Stimulated activated CD4-positive, alpha-beta T cell treated with anti-CD3 and anti-CD28 coated beads, Interleukin-12 subunit alpha, Interleukin-12 subunit beta, amount 100 ng/mL, for 4 hours (primary cell): ENCODE data around the gene F10.
"Not testable (repeated sequence)": the region's sequence is repeated elsewhere in the genome, so short reads cannot be mapped to it uniquely, and the experiment has no call there.

ENCODE experiments used
- DNase-seq: peaks from one replicate; pipeline ENCODE4 v3.0.0-alpha.2; 2020

The F10 gene

DNA sequence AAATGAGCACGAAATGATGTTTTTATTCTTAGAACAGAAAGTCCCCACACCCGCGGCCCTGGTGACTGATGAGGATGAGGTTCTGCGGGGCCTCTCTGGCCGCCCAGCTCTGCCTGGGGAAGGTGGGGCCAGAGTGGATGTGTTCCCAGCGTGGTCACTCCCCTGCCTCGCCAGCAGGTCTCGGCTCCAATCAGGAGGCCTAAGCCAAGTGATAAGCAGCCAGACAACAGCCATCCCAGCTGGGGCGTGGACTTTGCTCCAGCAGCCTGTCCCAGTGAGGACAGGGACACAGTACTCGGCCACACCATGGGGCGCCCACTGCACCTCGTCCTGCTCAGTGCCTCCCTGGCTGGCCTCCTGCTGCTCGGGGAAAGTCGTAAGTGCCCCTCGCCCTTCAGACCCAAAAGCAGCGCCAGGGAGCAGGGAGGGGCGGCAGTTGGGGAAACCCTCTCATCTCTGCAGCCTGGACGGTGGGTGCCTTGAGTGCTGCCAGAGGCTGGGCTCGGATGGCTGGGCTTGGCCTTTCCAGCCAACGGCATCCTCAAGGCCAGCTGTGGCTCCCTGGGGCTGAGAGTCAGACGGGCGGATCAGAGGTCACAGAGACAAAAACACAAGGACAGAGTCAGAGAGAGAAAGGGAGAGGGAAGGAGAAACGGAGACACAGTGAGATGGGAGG lies at the start of gene F10:
TSS of gene F10 (plus strand) at position 250 of the 676 bp plus-strand sequence. CDS start at position 307, 57 bp downstream.
- no peak for DNase-seq

DNA sequence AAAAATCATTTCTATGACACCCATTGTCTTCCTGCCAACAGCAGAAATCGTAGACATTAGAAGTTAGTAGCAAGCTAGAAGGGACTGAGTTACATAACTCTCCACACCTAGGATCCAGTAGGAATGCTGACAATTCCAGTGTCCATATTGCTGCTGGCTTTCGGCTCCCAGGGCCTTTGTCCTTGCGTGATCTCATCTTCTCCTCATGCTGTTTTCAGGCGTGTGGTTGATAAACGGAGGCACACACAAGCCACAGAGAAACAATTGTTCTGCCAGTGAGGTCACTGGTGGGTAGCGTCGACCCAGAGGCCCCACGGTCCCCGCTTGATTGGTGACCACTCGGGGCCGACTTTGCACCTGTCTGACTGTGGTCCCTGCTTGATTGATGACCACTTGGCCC lies 48.7 kb upstream of the F10 start:
- no peak for DNase-seq

DNA sequence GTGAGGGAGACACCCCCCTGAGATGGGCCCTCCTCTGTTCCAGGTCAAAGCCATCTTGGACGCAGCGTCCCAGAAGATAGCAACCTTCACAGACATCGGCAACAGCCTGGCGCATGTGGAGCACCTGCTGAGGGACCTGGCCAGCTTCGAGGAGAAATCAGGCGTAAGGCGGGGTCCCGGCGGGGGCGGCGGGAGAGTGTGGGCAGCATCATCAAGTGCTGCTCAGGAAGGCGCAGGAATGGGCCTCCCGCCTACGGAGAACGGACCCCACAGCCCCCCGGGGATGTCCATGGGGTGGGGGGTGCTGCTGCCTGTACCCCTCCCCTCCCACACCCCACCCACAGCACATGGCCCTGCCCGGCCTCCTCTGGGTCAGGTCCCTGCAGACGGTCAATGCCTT lies 48.2 kb upstream of the F10 start:
- DNase-seq, result no peak

DNA sequence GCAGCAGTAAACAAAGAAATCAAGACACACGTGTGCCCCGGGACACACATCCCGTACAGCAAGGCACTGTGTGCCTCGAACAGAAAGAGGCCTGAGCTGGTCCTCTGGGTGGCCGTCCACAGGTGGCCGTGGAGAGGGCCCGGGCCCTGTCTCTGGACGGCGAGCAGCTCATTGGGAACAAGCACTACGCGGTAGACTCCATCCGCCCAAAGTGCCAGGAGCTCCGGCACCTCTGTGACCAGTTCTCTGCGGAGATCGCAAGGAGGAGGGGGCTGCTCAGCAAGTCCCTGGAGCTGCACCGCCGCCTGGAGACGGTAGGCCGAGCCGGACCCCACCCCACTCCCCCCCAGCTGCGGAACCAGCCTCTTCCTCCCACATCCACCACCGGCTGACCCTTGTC lies 47.7 kb upstream of the F10 start:
- DNase-seq, result no peak

DNA sequence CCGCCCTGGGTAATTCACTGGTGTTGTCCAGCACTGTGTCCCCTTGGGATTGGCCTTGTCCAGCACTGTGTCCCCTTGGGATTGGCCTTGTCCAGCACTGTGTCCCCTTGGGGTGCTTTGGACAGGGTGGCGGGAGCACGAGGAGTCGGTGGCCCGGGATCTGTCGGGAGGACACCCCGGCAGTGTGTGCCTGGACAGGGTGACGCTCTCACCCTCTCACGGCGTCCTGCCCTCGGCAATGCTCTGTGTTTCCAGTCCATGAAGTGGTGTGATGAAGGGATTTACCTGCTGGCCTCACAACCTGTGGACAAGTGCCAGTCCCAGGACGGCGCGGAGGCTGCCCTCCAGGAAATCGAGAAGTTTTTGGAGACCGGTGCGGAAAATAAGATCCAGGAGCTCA lies 46.9 kb upstream of the F10 start:
- no peak for DNase-seq

DNA sequence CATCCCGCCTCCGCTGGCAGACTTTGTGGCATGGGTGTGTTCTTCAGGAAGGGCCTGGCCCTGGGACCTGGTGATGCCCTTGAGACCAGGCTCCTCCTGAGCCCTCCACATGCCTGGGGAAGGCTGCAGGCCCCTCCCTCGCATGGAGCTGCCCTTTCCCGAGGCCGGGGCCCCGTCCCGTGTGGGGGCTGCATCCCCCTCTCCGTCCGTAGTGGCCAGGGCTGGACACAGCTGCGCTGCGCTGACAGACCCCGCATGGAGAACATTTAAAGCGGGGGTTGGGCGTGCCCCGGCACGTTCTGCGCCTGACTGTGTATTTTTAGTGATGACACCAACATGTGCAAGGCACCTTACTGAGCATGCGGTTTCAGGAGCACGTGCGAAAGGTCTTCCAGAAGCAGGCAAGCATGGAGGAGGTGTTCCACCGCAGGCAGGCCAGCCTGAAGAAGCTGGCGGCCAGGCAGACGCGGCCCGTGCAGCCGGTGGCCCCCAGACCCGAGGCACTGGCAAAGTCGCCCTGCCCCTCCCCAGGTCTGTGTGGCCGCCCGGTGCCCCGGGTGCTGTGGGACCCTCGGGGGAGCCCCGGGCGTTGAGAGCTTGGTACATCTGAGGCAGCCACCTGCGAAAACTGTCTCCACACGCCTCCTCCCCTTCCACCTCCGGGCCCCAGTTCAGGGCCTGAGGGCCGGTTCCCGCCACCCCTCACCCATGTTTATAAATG lies 45.8 kb upstream of the F10 start:
- DNase-seq, result no peak

DNA sequence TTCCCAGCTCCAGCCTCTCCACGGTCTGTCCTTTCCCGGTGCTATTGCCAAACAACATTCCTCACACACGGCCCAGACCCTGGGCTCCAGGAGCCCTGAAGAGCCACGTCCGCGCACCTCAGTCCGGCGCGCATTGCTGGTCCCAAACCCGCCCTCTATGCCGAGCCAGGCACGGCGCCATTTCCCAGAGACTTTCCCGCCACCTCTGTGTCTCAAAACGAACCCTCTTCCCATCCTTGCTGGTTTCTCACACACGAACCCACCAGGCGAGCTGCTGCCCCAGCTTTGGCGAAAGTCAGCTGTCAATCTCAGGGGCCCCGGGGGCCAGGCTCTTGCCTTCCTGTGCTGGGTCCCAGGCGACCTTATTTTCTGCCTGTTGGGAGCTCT lies 45.0 kb upstream of the F10 start:
- no peak for DNase-seq

DNA sequence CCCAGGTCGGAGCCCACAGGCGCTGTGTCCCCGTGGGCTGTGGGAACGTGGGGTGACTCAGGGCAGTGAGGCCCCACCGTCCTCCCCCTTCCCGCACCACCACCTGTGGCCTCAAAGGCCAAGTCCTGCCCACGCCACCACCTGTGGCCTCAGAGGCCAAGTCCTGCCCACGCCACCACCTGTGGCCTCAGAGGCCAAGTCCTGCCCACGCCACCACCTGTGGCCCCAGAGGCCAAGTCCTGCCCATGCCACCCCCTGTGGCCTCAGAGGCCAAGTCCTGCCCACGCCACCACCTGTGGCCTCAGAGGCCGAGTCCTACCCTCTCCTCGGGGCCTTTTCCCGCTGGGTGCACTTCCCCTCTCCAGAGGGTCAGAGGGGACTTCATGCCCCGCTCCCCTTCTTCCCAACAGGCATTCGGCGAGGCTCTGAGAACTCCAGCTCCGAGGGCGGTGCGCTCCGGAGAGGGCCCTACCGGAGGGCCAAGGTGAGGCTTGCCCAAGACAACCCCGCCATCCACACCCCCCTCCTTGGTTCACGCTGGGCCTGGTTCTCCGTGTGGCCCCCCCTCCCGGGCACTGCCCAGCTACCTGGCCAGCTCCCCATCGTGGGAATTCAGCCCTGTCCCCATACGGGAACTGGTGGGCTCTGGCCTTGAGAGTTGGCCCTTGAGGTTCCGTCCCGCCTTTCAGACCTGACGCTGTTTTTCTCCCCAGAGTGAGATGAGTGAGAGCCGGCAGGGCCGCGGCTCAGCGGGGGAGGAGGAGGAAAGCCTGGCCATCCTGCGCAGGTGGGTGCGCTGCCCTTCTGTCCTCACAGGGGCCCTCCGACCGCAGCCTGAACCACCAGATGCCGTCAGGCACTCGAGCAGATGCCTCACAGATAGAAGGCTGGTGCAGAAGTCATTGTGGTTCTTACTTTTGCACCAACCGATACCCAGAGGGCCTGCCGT lies 44.4 kb upstream of the F10 start:
- DNase-seq, result no peak

DNA sequence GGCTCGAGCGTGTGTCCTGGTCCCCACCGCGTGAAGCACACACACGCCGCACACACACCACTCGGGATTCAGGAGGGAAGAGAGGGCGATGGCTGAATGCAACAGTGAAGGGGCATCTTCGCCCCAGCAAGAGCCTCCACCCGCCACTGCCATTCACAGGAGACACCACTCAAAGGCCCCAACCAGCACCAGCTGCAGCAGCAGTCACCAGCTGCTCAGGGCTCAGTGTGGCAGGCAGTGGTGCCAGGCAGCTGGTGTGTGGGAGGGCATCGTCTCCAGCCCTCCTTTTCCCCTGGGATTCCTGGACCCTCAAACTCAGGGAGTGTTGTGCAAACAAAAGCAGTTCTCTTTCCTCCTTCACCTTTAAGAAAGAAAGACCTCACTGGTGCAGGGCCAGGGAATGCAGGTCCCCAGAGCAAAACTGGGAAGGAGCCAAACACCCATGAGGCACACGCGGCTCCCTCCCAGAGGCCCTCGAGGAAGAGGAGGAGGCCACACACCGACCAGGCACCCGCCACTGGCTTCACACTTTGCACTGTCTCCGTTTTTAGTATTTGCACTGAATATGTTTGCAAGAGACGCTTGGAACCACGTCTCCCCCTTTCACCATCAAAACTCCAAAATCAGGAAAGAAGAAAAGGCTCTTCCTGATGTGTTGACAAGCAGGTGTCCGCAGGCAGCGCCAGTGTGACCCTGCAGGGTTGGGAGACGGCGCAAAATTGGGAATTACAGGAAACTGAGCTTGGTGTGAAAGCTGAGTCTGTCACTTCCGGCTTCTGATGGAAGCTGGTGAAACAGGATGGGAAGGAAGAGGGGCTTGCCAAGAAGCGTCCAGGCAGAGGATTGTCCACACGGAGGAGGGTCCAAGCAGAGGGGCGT lies 43.5 kb upstream of the F10 start:
- no peak for DNase-seq

DNA sequence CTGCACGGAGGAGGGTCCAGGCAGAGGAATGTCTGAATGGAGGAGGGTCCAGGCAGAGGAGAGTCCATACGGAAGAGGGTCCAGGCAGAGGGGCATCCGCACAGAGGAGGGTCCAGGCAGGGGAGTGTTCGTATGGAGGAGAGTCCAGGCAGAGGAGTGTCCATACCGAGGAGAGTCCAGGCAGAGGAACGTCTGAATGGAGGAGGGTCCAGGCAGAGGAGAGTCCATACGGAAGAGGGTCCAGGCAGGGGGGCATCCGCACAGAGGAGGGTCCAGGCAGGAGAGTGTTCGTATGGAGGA lies 42.9 kb upstream of the F10 start:
- DNase-seq, result not testable (repeated sequence)

DNA sequence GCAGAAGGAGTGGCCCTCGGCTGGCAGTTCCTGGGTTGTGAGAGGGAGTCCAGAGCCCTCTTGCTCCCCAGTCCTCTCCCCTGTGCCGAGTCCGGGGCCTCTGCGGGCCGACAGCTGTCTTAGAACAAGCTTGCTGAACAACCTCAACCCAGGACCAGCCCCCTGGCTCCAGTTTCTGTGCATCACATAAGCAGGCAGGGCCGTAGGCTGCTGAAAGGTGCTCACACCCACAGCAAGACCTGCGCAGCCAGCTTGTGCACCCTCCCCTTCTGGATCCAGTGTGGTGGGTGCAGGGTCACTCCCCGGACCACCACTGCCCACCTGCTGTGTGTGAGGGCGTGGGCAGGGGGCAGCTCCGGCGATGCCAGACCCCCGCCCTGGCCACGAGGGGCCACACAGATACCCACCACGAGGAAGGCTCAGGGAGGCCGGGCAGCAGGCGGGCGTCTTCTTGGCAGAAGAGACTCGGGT lies 42.2 kb upstream of the F10 start:
- DNase-seq, result no peak

DNA sequence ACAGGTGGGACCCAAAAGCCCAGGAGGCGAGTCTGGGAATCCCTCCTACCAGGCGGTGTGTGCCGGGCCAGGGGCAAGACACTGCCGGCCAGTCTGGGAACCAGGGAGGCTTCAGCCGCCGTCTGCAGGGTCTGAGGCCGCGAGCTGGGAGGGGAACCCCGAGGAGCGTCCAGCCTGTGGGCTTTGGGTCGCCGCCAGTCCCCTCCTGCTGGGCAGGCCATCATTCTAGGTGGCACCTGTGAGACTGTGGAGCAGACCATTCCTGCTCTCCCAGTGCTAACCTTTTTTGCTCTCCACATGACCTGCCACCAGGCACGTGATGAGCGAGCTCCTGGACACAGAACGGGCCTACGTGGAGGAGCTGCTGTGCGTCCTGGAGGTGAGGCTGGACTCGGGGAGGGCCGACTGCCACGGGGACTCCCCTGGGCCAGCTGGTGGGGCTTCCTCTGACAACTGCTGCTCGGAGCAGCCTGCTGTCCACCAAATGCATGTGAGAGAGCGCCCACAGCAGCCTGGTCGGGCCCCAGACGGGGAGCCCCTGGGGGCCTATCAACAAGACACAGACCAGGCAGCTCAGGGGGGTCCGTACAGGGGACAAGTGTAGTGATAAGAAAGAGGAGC lies 41.6 kb upstream of the F10 start:
- no peak for DNase-seq

DNA sequence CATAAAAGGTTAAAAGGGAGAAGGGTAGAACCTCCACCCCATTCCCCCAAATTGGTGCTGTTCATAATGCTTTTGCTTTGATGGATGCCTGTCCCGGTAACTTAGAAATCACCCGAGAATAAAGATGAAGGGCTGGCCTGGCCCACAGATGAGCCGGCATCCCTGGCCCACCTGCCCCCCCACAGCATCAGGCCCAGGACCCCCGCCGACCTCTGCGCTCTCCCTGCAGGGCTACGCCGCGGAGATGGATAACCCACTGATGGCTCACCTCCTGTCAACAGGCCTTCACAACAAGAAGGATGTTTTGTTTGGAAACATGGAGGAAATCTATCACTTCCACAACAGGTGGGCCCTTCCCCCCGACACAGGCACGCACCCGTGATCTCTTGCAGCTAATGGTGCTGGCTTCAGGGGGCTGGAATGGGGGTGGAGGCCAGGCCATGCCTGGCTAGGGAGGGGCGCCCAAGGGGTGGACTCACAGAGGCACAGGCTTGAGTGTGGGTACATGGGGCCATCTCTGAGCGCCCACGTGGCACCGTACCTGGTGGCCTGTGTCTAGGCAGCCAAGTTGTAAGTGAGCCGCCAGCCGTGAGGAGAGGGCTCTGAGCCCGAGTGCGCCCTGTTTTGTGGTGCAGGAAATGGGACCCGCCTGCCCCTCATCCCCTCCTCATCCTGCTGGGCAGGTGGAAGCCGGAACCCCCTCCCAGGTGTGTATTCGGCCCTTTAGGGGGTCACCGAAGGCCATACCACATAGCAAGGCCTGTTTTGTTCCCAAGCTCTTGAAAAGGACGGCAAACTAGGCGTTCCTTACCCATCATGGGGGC lies 40.2 kb upstream of the F10 start:
- no peak for DNase-seq

DNA sequence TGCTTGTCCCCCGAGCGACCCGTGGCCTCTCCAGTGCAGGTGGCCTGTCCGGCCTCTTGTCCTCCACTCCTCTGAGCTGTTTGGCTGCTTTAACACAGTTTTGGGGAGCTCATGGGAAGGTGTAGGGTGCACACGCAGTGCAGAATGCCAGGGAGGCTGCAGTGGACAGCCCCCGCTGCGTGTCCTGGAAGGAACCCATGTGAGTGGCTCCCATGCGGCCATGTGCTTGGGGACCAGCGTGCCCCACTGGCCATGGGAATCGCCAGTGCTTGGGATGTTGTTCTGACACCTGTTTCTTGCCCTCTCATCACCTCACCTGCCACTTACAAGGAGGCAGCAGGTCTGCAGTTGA lies 39.6 kb upstream of the F10 start:
- no peak for DNase-seq

DNA sequence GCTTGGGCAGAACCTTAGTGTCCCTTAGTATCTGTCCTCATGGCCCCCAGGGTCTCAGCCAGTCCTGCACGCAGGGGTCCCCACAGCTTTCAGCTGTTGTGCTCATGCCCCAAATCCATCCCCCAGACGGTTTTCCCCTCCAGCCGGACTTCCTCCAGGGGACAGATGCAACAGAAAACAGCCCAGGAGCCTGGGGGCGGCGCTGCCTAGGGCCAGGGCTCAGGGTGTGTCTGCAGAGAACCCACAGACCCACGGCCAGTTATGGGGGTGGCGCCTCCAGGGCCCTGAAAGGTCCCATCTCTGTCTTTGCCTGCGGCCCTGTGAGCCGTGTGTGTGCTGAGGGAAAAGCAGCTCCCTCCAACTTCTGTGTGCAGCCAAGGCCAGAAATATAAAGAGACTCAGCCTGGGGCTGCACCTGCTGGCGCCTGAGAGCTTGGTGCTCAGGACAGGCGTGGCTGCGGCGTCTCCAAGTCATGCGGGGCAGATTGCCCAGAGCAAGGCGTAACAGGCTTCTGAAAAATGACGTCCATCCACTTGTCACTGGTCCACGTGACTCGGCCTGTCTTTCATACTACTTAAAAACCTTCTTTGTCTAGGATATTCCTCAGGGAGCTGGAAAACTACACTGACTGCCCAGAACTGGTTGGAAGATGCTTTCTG lies 39.1 kb upstream of the F10 start:
- no peak for DNase-seq

DNA sequence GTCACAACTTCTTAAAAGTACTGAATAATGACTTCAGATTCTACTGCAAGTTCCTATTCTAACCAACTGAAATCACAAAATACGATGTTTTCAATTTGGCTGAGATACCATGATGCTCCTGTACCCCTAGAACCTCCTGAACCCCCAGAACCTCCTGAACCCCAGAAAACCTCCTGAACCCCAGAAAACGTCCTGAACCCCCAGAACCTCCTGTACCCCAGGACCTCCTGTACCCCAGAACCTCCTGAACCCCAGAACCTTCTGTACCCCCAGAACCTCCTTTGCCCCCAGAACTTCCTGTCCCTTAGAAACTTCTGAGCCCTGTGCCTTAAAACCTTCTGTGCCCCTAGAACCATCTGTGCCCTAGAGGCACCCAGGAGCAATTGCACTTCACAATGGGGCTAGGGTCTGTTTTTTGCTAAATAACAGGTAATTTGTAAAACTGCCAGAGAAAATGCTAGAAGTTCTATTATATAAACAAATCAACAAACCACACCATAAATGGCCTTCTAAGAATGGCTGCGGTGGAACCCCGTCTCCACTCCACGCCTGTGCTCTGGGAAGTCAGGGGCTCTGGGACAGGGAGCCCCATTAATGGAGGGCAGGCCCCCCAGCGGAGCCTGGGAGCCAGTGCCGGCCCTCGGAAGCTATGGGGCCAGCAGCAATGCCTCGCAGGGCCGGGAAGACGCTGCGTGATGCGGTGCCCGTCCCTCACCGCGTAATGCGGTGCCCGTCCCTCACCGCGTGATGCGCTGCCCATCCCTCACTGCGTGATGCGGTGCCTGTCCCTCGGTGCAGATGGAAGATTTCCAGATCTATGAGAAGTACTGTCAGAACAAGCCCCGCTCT lies 38.3 kb upstream of the F10 start:
- no peak for DNase-seq

DNA sequence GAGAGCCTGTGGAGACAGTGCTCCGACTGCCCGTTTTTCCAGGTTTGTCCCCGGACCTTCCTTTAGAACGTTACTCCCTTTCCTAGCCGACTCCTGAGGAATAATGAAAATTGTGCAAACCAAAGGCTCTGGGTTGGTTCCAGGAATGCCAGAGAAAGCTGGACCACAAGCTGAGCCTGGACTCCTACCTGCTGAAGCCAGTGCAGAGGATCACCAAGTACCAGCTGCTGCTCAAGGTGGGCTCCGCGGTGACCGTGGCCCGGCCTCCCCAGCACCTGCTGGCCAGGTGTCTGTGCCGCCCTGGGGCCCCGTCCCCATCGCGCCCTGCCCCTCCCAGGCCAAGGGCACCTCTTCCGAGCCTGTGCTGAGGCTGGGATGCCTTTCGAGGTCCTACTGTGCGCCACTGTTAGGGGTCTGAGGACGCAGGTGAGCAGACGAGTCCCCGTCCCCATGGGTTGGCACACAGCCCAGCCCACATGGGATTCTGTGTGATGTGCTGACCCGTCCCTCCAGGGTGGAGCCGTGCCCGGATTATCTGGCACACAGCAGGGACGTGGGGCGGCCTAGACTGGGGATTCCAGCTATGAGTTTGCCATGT lies 37.6 kb upstream of the F10 start:
- no peak for DNase-seq

DNA sequence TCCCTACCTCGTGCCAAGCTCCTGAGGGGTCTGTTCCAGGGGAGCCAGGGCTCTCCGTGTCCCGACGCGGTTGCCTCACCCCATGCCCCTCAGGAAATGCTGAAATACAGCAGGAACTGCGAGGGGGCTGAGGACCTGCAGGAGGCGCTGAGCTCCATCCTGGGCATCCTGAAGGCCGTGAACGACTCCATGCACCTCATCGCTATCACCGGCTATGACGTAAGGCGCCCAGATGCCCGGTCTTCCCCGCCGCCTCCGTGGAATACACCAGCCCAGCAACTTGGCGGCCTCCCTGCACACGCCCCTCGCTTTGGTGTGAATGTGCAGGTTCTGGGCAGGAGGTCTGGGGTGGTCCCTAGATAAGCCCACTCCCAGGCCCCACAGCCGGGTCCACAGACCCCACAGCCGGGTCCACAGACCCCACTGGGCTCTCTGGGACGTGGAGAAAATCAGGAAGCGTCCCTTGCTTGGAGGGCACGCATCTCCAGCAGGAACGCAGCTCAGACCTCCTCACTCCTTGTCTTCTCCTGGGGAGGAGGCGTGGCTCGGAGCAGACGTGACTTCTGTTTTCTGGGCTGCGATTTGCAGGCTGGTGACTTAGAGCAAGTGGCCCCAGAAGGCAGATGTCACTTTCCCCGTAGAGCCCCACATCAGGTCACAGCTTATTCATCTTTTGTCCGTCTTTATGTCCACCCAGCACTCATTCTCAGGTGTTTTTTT lies 36.4 kb upstream of the F10 start:
- DNase-seq, result no peak
